ENCODE results near the gene SIRT7.
A peak's percentile ranks its signal among the peaks of the same experiment; 100 is the strongest.
"Not testable (repeated sequence)": the region's sequence is repeated elsewhere in the genome, so short reads cannot be mapped to it uniquely, and the experiment has no call there.

The SIRT7 gene

GRCh38 chr17:81922566-81923301 lies 4.8 kb upstream of the SIRT7 start:
- peak overlapping the region; percentile 23 to 46 (median 26) for H3K4me3 Mint-ChIP-seq
- peaks cover 10% of the 10 kb centered on the region for H3K36me3 Mint-ChIP-seq (ENCODE audit: low read depth)
- H3K4me1 Mint-ChIP-seq: peaks cover 22% of the 10 kb centered on the region
- TF ChIP-seq, protein P1, sequence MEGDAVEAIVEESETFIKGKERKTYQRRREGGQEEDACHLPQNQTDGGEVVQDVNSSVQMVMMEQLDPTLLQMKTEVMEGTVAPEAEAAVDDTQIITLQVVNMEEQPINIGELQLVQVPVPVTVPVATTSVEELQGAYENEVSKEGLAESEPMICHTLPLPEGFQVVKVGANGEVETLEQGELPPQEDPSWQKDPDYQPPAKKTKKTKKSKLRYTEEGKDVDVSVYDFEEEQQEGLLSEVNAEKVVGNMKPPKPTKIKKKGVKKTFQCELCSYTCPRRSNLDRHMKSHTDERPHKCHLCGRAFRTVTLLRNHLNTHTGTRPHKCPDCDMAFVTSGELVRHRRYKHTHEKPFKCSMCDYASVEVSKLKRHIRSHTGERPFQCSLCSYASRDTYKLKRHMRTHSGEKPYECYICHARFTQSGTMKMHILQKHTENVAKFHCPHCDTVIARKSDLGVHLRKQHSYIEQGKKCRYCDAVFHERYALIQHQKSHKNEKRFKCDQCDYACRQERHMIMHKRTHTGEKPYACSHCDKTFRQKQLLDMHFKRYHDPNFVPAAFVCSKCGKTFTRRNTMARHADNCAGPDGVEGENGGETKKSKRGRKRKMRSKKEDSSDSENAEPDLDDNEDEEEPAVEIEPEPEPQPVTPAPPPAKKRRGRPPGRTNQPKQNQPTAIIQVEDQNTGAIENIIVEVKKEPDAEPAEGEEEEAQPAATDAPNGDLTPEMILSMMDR (IDR thresholded peaks at IDR 0.05; ENCODE audit: unreplicated experiment in 3 of 3): no peak
- peak overlapping the region in 2 of 3 experiments; percentile 62 to 92 for H3K27ac Mint-ChIP-seq
- no peaks in the 10 kb centered on the region for H3K27me3 Mint-ChIP-seq (ENCODE audit: low read depth)
- no peaks in the 10 kb centered on the region for H3K9me3 Mint-ChIP-seq

DNA sequence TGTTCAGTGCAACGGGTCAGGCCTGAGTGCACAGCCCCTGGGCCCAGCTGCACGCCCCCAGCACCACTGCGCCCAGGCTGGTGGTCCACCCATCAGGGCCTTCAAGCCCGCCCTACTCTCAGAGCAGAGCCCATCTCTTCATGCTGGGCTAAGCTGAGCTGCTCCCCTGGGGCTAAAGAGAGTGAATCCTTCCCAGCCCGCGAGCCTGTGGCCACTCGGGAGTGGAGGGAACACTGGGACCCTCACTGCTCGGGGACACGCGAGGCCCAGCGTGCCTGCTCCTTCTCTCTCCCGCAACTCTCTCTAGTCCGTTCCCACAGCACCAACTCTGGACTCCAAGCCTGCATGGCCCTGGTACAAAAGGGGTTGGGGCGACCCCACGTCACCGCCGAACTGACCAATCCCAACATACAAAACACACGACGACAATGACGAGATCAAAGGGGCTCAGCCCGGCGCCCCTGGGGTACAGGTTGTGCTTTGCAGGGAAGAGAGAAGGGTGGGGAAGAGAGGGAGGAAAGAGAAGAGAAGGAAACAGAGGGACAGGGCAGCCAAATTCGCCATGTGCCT lies 4.1 kb upstream of the SIRT7 start:
- Mint-ChIP-seq H3K27ac (no peak overlapping the region), H3K9me3 (no peaks in the 10 kb centered on the region), H3K4me1 (peaks cover 26% of the 10 kb centered on the region), H3K4me3 (peak overlapping the region in 2 of 3 experiments; percentile 40 to 46), H3K27me3 (ENCODE audit: low read depth) (peaks cover 3% of the 10 kb centered on the region), H3K36me3 (ENCODE audit: low read depth) (peaks cover 13% of the 10 kb centered on the region)
- TF ChIP-seq, protein P1 (IDR thresholded peaks at IDR 0.05; ENCODE audit: unreplicated experiment in 3 of 3): no peak

DNA sequence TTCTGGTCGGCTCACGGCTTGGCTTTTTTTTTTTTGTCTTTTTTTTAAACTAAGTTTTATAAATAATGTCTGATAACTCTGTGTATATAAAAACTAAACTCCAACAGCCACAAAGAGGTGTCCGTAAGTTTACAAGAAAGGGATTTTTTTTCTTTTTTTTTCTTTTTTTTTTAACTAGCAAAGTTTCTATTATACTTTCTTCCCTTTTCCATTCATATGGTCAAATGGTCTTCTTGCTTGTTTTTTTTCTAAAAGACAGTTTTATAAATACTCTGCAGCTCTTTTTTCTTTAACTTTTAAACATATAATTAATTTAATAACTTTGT lies 3.5 kb upstream of the SIRT7 start:
- Mint-ChIP-seq H3K4me3 (no peak overlapping the region), H3K9me3 (no peaks in the 10 kb centered on the region), H3K27me3 (ENCODE audit: low read depth) (peaks cover 4% of the 10 kb centered on the region), H3K36me3 (ENCODE audit: low read depth) (peaks cover 16% of the 10 kb centered on the region), H3K27ac (no peak overlapping the region), H3K4me1 (peaks cover 29% of the 10 kb centered on the region)
- TF ChIP-seq, protein P1 (IDR thresholded peaks at IDR 0.05; ENCODE audit: unreplicated experiment in 3 of 3): no peak

DNA sequence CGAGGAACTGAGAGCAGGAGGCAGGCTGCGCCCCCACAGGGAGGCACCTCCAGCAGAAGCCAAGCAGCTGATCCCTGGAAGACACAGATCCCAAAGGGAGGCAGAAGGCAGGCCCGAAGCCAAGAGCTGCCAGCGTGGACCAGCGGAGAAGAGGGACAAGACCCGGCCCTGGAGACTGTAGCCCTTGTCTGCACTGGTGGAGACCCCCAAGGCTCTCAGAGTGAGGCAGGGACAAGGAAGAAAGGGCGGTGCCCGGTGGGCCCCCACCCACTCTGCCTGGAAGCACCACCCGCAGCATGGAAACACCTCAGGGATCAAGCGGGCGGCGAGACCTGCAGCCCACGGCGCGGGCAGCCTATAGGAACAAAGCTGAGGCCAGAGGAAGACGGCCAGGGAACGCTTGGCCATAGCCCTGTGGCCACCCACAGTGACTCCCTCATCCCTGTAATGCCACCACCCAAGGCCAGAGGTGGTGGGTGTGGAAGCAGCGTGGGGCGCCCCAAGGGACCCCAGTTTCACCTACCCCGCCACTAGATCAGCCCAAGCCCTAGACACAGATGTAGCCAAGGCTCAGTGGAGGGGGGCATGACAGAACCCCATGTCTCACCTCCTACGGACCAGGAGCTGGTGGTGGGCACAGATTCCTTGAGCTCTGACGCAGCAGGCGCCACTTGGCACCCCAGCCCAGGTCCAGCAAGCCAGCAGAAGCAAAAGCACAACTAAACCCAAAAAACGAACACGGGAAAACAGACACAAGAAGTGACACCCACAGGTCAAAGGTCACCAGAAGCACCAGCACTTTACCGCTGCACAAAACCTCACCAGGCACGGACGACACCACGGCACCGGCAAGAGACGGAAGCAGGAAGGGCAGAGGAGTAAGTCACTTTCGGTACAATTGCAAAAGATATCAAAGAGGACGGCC lies 2.9 kb upstream of the SIRT7 start:
- TF ChIP-seq, protein P1 (IDR thresholded peaks at IDR 0.05; ENCODE audit: unreplicated experiment in 3 of 3): no peak
- Mint-ChIP-seq H3K9me3 (no peaks in the 10 kb centered on the region), H3K4me1 (peaks cover 23% of the 10 kb centered on the region), H3K27ac (peak overlapping the region in 2 of 3 experiments; percentile 32 to 67), H3K27me3 (ENCODE audit: low read depth) (peaks cover 4% of the 10 kb centered on the region), H3K36me3 (ENCODE audit: low read depth) (peaks cover 21% of the 10 kb centered on the region), H3K4me3 (peak overlapping the region in 2 of 3 experiments; percentile 37 to 51)

DNA sequence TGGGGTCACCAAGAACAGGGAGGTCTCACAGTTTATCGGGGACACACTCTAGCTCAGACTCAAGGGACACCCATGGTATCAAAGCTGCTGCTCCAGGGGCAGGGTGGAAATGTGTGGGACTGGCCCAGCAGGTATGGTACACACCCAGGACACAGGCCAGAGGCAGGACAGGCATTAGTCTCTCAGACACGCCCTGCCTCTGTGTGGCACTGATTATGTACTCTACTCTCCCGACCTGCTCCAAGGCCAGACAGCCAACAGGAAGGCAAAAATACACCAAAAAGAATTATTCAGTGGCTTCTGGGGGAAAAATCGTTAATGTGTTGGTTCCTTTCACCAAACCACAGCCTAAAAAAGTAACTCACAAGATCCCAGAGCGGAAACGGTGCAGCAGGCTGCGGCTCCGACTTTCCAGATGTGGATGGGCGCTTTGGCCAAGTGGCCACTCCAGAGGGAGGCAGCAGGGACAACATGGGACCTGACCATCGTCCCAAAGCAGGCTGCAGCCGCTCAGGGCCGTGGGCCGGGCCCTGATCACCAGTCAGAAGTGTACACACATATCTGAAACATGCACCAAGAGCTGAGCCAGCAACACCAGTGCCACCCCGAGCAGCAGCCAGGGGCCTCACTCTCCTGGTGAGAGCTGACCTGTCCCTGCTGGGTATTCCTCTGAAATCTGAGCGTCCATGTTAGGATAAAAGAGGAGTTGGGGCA lies 1.0 kb upstream of the SIRT7 start:
- Mint-ChIP-seq H3K27me3 (ENCODE audit: low read depth) (peaks cover 4% of the 10 kb centered on the region), H3K27ac (no peak overlapping the region), H3K4me1 (peaks cover 17% of the 10 kb centered on the region), H3K9me3 (no peaks in the 10 kb centered on the region), H3K36me3 (ENCODE audit: low read depth) (peaks cover 24% of the 10 kb centered on the region), H3K4me3 (peak overlapping the region; percentile 85 to 88 (median 87))
- TF ChIP-seq, protein P1 (IDR thresholded peaks at IDR 0.05; ENCODE audit: unreplicated experiment in 3 of 3): no peak

DNA sequence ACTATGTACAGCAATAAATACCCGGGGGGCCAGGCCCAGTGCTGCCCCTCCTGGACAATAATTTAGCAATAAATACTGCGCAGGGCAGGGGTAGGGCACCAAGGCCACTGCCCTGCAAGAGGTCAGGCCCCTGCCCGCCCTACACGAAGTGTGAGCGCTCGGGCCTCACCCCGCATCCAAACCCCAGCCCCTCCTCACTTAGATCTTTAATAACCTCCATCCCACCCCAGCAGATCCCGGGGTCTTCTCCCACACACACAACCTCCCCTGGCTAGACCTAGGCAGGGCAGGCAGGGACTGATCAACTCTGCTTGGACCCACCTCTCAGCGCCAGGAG lies 325 bp upstream of the SIRT7 start:
- H3K27me3 Mint-ChIP-seq (ENCODE audit: low read depth): not testable (repeated sequence)
- Mint-ChIP-seq H3K36me3 (ENCODE audit: low read depth) (peaks cover 27% of the 10 kb centered on the region), H3K4me1 (peaks cover 14% of the 10 kb centered on the region)

More for the DNA sequence above, 325 bp upstream of the SIRT7 start:
- not testable (repeated sequence) for H3K9me3 Mint-ChIP-seq, H3K27ac Mint-ChIP-seq
- H3K4me3 Mint-ChIP-seq: peak overlapping the region; percentile 85 to 88 (median 87)

Data from nephron (organoid).